HepG2 (cell line): Measurements from ENCODE around the gene ZER1. TPM values are rescaled to one million over a fixed set of nuclear protein-coding genes. Genes with fewer than 3 reads are reported as not detected.

Source experiments
- ATAC-seq: fragments of 200-7000 bp; cut with Tn5 transposase; 3 replicates; pipeline ENCODE4 v1.9.1; 2020; ENCODE audit warnings: mild to moderate bottlenecking, moderate library complexity
- BruUV-seq: library from RNA; stranded (reverse); fragments of 400-500 nt; replicated peaks from 2 replicates; lab custom pipeline; 2021; lab: Mats Ljungman, UMichigan
- CTCF ChIA-PET: fragments of 300-600 bp; formaldehyde crosslinking; extraction: SDS; loops from one replicate; lab custom pipeline; 2021; ENCODE audit warnings: low total read pairs, inconsistent platforms, low intra/inter-chr PET ratio; lab: Yijun Ruan, JAX
- POLR2A ChIA-PET: fragments of 350-600 bp; sonication (Branson Sonifier 250); formaldehyde crosslinking; loops from one replicate; lab custom pipeline; 2020; ENCODE audit warnings: antibody characterized with exemption, inconsistent platforms; lab: Yijun Ruan, JAX
- DNase-seq: peaks from one replicate; pipeline ENCODE4 v3.0.0-alpha.2; 2015; ENCODE audit warnings: low spot score
- FAIRE-seq: peaks from 3 replicates; lab custom pipeline; 2011; peaks lifted over from hg19 to GRCh38; lab: Jason Lieb, UNC
- H2AFZ ChIP-seq: one replicate; pipeline ENCODE4 v1.6.1; 2011; ENCODE audit warnings: low read length, inconsistent platforms
- H3K27ac ChIP-seq: fragments of 300-600 bp; 3 replicates; pipeline ENCODE4 v1.8.0; 2011; ENCODE audit warnings: mixed run types, mild to moderate bottlenecking, mixed read lengths, low read length, inconsistent platforms; ENCODE audit not compliant: insufficient read depth; ENCODE audit errors: extremely low read length
- H3K27me3 ChIP-seq, 2 experiments: fragments of 200-600 bp in 1 of 2; 2 replicates in 1 of 2; 3 replicates in 1 of 2; pipeline versions ENCODE4 v1.6.0 to v1.8.0; 2011; ENCODE audit warnings: low read length in 2 of 2, mild to moderate bottlenecking in 2 of 2, moderate library complexity in 2 of 2, inconsistent platforms in 1 of 2; ENCODE audit not compliant: insufficient read depth in 2 of 2, control insufficient read depth in 1 of 2
- H3K36me3 ChIP-seq, 2 experiments: fragments of 200-600 bp in 1 of 2; replicated peaks in 1 of 2; 2 replicates in 1 of 2; 3 replicates in 1 of 2; pipeline versions ENCODE4 v1.5.1 to v1.8.0; 2011; ENCODE audit warnings: low read length in 2 of 2, inconsistent platforms in 1 of 2; ENCODE audit not compliant: insufficient read depth in 2 of 2, control insufficient read depth in 1 of 2
- H3K4me1 ChIP-seq: 2 replicates; pipeline ENCODE4 v1.5.1; 2012; ENCODE audit warnings: low read length, inconsistent platforms; ENCODE audit not compliant: insufficient read depth
- H3K4me2 ChIP-seq: 2 replicates; pipeline ENCODE4 v1.6.0; 2011; ENCODE audit warnings: low read depth, low read length, inconsistent platforms
- H3K4me3 ChIP-seq, 3 experiments: fragments of 200-600 bp in 1 of 3; sonication (generic), shearing (Covaris generic) in 1 of 3; replicated peaks in 1 of 3; 2 replicates each; pipeline ENCODE4 v1.5.1; 2011 to 2016; ENCODE audit warnings: low read length in 3 of 3, inconsistent platforms in 2 of 3, low read depth in 2 of 3, mild to moderate bottlenecking in 2 of 3, control low read depth in 1 of 3, mixed read lengths in 1 of 3; ENCODE audit not compliant: insufficient read depth in 1 of 3
- H3K79me2 ChIP-seq: one replicate; pipeline ENCODE4 v1.6.1; 2011; ENCODE audit warnings: low read length, inconsistent platforms; ENCODE audit not compliant: insufficient read depth
- H3K9ac ChIP-seq: 2 replicates; pipeline ENCODE4 v1.6.0; 2011; ENCODE audit warnings: mild to moderate bottlenecking, low read depth, low read length, inconsistent platforms; ENCODE audit not compliant: insufficient read depth
- H3K9me3 ChIP-seq: 2 replicates; pipeline ENCODE4 v1.5.1; 2012; ENCODE audit warnings: mild to moderate bottlenecking, low read length
- H4K20me1 ChIP-seq: 2 replicates; pipeline ENCODE4 v1.6.0; 2011; ENCODE audit warnings: inconsistent platforms, mild to moderate bottlenecking, low read length, moderate library complexity; ENCODE audit not compliant: insufficient read depth
- DMTF1 ChIP-seq: sonication (generic); formaldehyde crosslinking; IDR thresholded peaks from 2 replicates; pipeline ENCODE4 v1.4.0; 2020; ENCODE audit warnings: mild to moderate bottlenecking, missing genetic modification reagents
- DRAP1 ChIP-seq: IDR thresholded peaks from 2 replicates; pipeline ENCODE4 v1.6.1; 2016; ENCODE audit warnings: missing genetic modification reagents, missing compliant biosample characterization
- GRHL1 ChIP-seq: sonication (generic); formaldehyde crosslinking; conservative IDR thresholded peaks from 2 replicates; pipeline ENCODE4 v1.8.0; 2022; ENCODE audit warnings: missing genetic modification reagents
- HNF4G ChIP-seq, 2 experiments: sonication (generic) in 1 of 2; formaldehyde crosslinking in 1 of 2; IDR thresholded peaks; 2 replicates each; pipeline versions ENCODE4 v1.4.0 to v1.6.1; 2011 to 2020; ENCODE audit warnings: borderline replicate concordance in 2 of 2, low read depth in 2 of 2, mild to moderate bottlenecking in 2 of 2, low read length in 1 of 2, missing genetic modification reagents in 1 of 2, moderate library complexity in 1 of 2
- IRF1 ChIP-seq: sonication (generic); formaldehyde crosslinking; IDR thresholded peaks from 2 replicates; pipeline ENCODE4 v1.4.0; 2020; ENCODE audit warnings: low read depth, mild to moderate bottlenecking, missing genetic modification reagents
- NBN ChIP-seq: fragments of 450-650 bp; conservative IDR thresholded peaks from 2 replicates; pipeline ENCODE4 v1.6.1; 2017
- SOX5 ChIP-seq: IDR thresholded peaks from 2 replicates; pipeline ENCODE4 v1.6.1; 2016; ENCODE audit warnings: borderline replicate concordance
- ZBTB25 ChIP-seq: IDR thresholded peaks from 2 replicates; pipeline ENCODE4 v1.6.1; 2018; ENCODE audit warnings: missing genetic modification reagents
- ZKSCAN5 ChIP-seq: sonication (generic); formaldehyde crosslinking; IDR thresholded peaks from 2 replicates; pipeline ENCODE4 v1.5.1; 2020; ENCODE audit warnings: mild to moderate bottlenecking, missing genetic modification reagents
- ZNF329 ChIP-seq: sonication (generic); formaldehyde crosslinking; IDR thresholded peaks from 2 replicates; pipeline ENCODE4 v1.9.0; 2021; ENCODE audit warnings: low read depth, mild to moderate bottlenecking, missing genetic modification reagents
- ZNF570 ChIP-seq: sonication (generic); formaldehyde crosslinking; IDR thresholded peaks from 2 replicates; pipeline ENCODE4 v1.4.0; 2020; ENCODE audit warnings: mild to moderate bottlenecking, missing genetic modification reagents, borderline replicate concordance
- WGBS: methylation state at CpG from one replicate; pipeline ENCODE4 v1.1.6; 2017; ENCODE audit warnings: low lambda C conversion rate; 5-methylcytosine and 5-hydroxymethylcytosine counted together
- in situ Hi-C: cut with HindIII; loops from 2 replicates; pipeline ENCODE4 v1.10.0; 2017; ENCODE audit warnings: low pct_unique_long_range_greater_than_20kb; ENCODE audit not compliant: extremely low pct_ligation_motif_present
- intact Hi-C: fragments of 100-400 bp; cut with micrococcal nuclease; formaldehyde crosslinking; loops from one replicate; pipeline ENCODE4 v1.10.0; 2022; ENCODE audit not compliant: unreplicated experiment
- polyA plus RNA-seq, 8 experiments: library from polyadenylated mRNA; depleted of rRNA in 3 of 8; stranded (reverse) in 7 of 8; unstranded in 1 of 8; fragments of >200 nt; fragmentation: Illumina TruSeq in 4 of 8; extraction: Trizol in 4 of 8; gene quantifications; 2 replicates each; pipeline versions ENCODE4 v1.2.1 to v1.2.3, GENCODE V29; 2011 to 2016; ENCODE audit warnings: low read depth in 4 of 8, missing spikeins in 1 of 8, mixed read lengths in 1 of 8; ENCODE audit not compliant: insufficient read depth in 1 of 8
- total RNA-seq, 5 experiments: library from RNA; depleted of rRNA; stranded (reverse); fragments of >200 nt; fragmentation: Illumina TruSeq; extraction: Trizol; gene quantifications; 2 replicates each; pipeline ENCODE4 v1.2.3, GENCODE V29; 2016; ENCODE audit warnings: low read depth in 1 of 5

The ZER1 gene
- total and polyA plus RNA-seq, 2 of the 13 experiments (the other 11 are each of a cell fraction or from before 2014, with no cell fraction given): 7.7 to 40.0 TPM

- no peak for TF ChIP-seq DMTF1 (CRISPR knock-in tag)
- no peak for TF ChIP-seq ZKSCAN5 (CRISPR knock-in tag)
Measured at GRCh38 chr9:128768606-128769005, 3.1 kb downstream of the ZER1 start (continued).

GRCh38 chr9:128765499-128765898 is 6.2 kb downstream of the ZER1 start:
- DNase-seq: peak; percentile 37
- no peaks in the 10 kb centered on the region for H3K36me3 ChIP-seq
- ATAC-seq: peak; percentile 83
- H3K27ac ChIP-seq: peak overlapping the region; percentile 41
- peak; percentile 43 for FAIRE-seq
- in situ Hi-C loops (no loop called here), intact Hi-C loops (no loop called here)
- no TSS peak for BruUV-seq
- H4K20me1 ChIP-seq: no peaks in the 10 kb centered on the region
- peaks cover 5% of the 10 kb centered on the region for H3K79me2 ChIP-seq
- H3K9ac ChIP-seq: no peak overlapping the region
- no peak overlapping the region for H3K4me3 ChIP-seq
- peaks cover 54% of the 10 kb centered on the region for H3K4me1 ChIP-seq
- 7% methylated on average over 3 of the region's 3 CpGs for WGBS
- peak overlapping the region; percentile 63 for H3K4me2 ChIP-seq
- no peaks in the 10 kb centered on the region for H3K9me3 ChIP-seq
- H2AFZ ChIP-seq: no peak overlapping the region
- POLR2A ChIA-PET: interaction anchor here (0.6 to 1.7 kb wide), 3 partner anchors 19 to 53 kb away, joined by 3 to 8 read pairs (median 4); partner anchors contain the start of genes ENDOG and ZDHHC12
- CTCF ChIA-PET: interaction anchor here (1.2 kb wide), 1 partner anchor 63 kb away, joined by 3 read pairs; the partner anchor contains the start of gene PKN3
- H3K27me3 ChIP-seq: no peaks in the 10 kb centered on the region
- TF ChIP-seq DRAP1 (CRISPR knock-in tag) (0 out of 2 replicates have a peak, but pooled peaks have one; percentile 21), IRF1 (CRISPR knock-in tag) (no peak), ZBTB25 (CRISPR knock-in tag) (no peak), HNF4G (IDR thresholded peaks at IDR 0.05; ENCODE audit: borderline replicate concordance, low read depth, low read length) (no peak), HNF4G (CRISPR knock-in tag; IDR thresholded peaks at IDR 0.05; ENCODE audit: borderline replicate concordance, low read depth) (no peak), NBN (no peak), GRHL1 (CRISPR knock-in tag) (no peak), ZNF329 (CRISPR knock-in tag) (no peak), ZNF570 (CRISPR knock-in tag) (no peak), SOX5 (CRISPR knock-in tag) (peak; percentile 13; the same call in 1 of the 2 replicates)
